Activated CD4-positive, CD25-positive, alpha-beta regulatory T cell treated with anti-CD3 and anti-CD28 coated beads, Interleukin-2, amount 50 U/mL, for 24 hours (primary cell): ENCODE results near the gene MEIKIN.

Experiments
- ATAC-seq, 2 donors: fragments of 150-1000 bp; cut with Tn5 transposase; one replicate each; pipeline ENCODE4 v1.10.0; 2021; ENCODE audit warnings: mild to moderate bottlenecking in 1 of 2, moderate library complexity in 1 of 2

MEIKIN gene, protein sequence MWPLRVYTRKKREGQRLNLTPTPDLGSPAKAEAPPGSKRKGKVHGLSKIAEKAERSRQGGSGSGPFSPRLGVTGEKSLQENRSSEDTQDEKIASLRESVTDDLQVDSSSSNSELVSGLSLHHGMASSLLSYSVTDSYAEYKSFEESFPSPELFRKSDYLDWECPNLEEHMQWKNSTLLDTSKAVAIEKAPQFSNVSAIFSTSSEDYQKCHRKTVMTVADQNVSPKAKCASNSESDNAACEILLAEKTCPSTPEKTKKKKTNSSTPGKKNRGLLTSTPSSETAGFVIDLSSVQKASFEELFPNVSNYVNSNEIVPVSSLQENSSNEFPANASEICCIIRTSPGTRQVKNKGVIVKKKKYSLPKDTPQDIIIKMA

DNA sequence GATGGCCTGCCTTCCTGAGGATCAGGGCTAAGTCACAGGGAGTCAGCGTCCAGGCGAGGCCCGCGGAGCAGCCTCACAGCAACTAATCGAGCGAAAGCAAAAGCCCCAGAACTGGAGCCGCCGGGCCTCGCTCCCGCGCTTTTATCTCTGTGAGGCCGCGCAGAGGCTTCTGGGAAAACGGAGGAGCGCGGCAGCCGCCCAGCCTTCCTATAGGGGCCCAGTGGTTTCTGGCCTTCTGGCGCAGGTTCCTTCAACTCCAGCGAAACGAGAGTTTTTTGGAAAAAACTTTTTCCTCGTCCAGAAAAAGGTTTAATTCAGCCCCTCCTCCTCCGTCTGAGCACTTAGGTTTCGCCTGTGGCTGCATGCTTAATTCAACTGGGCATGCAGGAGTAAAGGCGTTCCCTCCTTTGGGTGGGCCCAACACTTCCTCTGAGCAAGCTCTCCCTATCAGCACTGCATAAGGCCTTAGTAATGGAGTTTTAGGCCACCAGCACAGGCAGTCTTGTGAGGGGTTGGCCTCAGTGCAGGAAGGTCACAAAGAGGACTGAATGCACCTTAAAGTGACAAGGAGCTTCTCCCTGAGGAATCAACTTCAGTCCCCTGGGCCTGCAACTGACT is at the start of gene MEIKIN:
Gene MEIKIN (minus strand): TSS at position 113 of the 618 bp plus-strand sequence. CDS start 158 bp downstream, outside the sequence.
- no peak for ATAC-seq

DNA sequence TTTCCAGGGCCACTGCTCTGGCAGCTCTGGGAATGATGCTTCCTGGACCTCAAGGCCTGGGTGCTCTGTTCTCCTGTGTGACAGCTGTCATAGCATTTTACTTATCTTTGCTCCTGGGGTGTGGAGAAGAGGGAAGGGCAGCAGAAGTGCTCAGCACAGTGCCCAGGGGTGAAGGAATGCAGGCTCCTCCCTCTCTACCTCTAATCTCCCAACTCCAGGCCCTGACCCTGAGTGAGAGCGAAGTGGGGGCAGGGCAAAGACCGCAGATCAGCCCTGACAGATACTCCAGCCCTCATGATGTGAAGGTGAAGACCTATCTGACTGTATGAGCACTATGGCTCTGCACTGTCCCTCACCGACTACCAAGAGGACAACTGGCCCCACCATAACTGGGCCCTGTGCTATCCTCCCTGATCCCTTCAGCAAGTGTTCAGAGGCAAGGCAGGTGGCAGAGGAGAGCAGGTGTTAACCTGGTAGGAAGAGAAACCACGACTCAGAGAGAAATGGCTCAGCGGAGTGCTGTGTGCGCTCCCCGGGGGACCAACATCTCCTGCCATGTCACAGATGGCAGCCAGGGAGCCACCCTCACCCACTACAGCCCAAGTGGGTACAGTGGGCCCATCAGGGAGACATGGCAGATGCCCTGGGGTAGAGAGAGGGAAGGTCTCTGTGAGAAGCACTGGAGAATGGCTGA is 49.2 kb upstream of the MEIKIN start:
- no peak for ATAC-seq

DNA sequence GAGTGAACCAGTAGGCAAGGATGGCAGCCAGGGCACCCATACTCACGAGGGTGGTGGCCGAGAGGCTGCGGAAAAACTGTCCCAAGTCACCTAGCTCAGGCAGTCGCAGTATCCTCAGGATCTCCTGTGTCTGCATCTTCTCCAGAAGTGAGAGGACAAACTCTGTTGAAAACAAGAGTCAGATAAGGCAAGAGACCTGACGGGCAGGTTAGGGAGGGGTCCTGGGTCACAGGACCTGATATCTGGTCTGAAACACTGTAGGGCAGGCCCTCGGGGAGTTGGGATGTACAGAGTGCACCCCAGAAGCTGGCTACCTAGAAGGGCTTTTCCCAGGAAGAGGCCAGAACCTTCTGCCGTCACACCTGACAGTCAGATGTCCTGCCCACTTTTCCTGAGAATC is 48.6 kb upstream of the MEIKIN start:
- ATAC-seq: no peak

DNA sequence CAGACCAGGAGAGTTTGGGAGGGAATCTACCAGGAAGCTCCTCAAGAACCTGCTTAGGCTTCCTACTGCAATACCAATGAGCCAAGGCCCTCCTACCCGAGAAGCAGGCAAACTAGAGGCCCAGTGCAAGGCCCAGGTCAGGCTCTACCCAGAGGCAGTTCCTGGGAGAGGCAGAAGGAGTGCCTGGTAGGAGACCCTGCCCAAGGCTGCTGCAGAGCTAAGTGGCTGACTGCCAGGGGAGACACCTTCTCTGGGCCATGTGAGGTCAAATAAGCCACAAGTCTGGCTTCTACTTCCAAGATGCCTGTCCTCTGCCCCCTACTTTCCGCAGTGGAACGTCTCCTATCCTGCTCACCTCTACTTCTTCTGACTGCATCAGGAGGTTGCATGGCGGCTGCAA is 48.2 kb upstream of the MEIKIN start:
- ATAC-seq: no peak

DNA sequence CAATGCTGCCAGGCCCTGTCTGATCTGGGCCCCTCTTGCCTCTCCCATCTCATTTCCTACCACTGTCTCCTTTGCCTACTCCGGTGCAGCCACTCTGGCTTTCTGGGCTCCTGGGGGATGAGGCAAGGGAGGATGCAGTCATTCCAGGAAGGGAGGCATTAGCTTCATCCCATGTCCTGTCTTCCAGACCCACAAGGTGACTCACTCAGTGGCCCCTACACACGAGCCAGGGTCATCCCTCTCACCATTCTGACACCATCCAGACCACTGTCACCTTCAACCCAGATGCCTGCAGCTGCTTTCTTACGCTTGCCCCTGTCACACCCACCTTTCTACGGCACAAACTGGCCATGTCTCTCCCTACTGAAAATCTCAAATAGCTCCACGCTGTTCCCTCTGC is 46.9 kb upstream of the MEIKIN start:
- ATAC-seq: no peak

DNA sequence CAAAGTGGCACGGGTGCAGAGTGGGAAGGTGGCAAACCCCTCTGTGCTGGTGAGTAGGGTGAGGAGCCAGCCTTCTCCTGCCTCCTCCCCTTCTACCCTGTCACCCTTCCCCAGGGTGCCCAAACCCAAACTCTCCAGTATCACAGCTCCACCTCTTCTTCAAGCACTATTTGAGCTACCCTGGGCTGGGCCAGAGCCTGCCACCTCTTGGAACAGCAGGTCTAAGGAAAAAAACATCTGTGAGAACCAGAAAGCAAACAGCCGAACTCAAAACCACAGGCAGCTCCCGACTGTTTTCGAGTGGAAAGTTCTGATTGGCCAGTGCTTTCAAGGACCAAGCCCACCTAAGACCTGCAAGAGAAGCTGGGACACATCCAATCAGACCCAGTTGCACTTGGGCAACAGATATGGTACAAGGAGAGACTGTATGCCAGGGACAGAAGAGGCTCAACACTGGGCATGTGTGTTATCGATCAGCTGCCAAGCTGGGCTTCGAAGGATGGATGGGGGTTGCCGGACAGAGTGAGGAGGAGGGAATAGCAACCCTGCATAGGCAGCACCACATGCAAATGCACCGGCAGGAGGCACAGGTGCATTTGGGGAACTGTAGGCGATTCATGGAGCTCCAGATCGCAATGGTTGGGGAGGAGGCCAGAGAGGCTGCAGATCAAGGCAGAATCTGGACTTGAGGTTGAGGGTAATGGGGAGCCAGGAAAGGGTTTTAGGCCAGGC is 46.3 kb upstream of the MEIKIN start:
- ATAC-seq: no peak

DNA sequence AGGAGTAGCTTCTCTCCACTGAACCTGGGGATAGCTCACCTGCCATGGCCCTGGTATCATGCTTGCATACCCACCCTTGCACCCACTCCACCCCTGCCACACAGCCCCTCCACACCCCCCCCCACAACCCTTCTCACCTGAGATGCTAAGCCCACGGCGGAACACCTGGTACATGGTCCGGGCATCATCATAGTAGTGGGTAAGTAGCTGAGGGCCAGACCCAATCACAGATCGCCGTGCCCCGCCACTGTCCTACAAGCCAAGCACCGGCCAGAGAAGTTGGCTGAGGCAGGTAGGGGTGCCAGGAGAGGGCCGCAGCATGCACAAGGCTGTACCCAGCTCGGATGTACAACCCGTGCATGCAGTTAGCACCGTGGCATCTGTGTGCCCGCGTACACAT is 45.3 kb upstream of the MEIKIN start:
- ATAC-seq: no peak

DNA sequence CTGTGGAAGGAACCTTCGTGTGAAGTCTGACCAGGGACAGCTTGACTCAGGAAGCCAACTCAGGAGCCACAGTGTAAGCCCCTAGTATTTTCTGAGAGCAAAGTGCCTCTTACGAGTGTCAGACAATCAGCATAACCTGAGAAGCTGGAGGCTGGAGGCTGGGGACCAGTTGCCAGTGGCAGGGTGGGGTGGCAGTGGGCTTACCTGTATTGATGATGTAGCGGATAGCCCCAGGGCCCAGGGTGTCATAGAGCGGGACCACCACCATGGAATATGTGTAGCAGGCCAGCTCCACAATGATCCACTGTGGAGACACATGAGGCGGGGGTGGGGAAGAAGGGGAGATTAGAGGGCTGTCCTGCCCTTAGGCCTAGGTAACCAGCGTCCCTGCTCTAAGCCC is 43.1 kb upstream of the MEIKIN start:
- ATAC-seq: no peak

DNA sequence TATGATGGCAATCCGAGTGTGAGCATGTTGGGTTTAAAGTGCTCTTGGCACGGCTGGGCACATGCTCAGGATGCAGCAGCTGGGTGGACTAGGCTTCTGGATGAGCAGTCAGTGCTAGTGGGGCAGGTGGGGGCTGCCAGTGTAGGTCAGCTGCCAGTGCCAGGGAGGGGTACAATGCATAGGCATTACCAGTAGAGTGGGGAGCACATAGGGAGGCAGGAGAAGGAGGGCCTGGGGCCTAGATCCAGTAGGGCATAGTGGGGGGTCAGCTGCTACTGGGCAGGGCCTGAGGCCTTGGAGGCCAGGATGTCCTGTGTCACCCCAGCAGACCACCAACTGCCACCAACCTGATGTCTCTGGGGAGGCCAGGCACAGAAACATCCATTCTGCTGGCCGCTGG is 41.8 kb upstream of the MEIKIN start:
- no peak for ATAC-seq

DNA sequence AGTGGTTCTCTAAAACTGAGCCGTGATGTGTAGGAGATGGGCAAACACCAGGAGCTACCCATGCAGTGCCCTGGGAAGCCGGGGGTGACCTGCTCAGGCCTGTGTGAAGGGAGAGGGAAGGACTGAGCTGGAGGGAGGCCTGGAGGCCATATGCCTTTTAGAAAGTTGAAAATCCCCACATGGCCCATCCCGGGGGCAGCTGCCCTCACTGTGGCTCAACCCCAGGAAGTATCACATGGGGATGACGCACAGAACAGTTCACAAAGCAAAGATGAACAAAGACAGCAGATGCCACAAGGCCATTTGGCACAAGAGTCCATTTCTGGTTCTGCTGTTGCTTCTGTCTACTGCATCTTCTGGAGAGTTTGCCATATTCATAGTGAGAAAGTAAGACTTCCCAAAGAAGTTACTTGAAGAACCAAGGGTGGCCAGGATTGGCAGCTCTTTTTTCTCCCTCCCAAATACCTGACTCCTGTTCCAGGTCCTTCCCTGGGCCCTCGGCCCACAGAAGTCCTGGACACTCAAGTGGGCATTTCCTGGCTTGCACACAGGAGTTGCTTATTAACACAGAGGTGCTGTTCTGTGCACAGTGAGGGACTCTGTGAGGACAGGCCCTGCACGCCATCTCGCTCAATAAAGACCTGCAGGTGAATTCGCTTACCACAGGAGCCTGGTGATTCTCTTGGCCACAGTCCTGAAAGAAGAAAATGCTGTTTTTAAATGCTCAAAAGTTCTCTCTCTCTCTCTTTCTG is 40.9 kb upstream of the MEIKIN start:
- ATAC-seq: no peak

DNA sequence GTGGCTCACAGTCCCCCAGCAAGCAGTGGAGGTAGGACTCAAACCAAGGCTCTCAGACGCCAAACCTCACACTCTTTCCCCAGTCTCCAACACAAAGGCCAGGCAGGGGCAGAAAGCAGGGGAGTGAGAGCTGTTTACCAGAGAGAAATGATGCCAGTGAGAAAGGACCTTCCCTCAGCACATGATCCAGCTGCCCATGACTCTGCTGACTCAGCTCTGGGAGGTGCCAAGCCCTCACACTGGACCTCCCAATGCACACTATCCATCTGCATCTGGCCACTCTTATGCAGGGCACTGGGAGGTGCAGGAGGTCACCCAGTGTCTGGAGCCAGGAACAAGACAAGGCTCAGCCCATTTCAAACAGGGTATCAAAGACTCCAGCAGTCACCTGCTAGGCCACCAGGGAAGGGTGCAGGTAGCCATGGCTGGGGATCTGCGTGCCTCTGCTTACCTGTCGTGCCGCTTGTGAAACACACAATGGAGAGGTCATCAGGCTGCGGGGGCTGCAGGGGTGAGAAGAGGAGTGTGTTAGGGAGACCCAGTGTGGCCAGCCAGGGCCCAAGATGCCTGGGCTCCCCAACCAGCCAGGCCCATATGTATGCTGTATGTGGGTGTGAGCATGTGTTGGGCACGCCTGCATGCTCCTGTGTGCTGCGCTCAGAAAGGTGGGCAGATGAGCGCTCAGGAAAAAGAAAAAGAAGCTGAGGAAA is 39.6 kb upstream of the MEIKIN start:
- ATAC-seq: no peak

DNA sequence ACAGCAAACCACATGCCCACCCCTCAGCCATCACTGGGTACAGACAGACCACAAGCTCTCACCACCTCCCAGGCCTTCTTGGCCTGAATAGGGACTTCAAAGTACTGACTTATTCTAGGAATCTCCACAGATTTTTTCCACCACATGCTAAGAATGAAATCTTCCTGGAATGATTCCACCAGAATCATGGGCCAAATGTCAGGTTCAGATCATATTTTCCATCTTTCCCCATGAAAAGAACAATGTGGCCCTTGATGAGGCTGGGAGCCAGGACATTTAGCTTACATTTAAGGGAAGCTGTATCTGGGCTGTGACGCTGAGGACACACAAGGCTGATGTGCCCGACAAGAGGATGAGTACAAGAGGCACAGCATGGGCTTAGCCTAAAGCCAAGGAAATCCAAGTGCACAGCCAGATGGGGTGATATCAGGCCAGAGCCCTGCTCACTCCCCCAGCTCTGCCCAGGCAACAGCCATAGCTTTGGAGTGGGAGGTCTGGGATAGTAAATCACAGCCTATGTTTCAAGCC is 37.8 kb upstream of the MEIKIN start:
- no peak for ATAC-seq

DNA sequence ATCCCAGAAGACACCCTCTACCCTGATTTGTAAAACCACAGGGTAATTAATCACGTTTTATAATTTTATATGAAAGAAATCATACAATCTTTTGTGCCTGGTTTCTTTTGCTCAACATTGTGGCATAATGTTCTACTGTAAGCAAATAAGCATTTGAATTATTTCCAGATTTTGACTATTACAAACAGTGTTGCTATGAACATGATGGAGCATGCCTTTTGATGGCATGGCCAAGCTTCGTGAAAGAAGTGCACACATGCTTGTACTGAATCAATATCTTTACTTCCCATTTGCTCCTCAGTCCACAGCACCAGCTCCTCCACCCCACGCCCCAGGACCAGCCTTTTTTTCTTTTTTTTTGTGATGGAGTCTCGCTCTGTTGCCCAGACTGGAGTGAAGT is 36.1 kb upstream of the MEIKIN start:
- no peak for ATAC-seq

DNA sequence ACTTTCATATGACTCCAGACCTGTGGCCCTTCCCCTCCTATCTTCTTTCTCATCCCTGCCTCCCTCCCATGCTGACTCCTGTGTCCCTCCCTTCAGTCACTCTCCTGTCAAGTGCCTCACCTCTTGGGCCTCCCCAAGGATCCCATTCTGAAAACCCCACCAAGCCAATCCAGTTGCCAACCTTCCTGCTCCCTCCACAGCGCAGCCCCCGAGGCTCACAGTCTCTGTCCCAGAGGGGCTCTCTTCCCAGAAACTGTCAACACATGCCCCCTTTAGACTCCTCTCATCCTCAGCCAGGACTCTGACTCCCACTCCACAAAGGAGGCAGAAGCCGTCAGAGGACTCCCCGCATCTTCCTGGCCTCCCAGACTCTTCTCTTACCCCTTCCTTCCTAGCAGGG is 35.2 kb upstream of the MEIKIN start:
- no peak for ATAC-seq

DNA sequence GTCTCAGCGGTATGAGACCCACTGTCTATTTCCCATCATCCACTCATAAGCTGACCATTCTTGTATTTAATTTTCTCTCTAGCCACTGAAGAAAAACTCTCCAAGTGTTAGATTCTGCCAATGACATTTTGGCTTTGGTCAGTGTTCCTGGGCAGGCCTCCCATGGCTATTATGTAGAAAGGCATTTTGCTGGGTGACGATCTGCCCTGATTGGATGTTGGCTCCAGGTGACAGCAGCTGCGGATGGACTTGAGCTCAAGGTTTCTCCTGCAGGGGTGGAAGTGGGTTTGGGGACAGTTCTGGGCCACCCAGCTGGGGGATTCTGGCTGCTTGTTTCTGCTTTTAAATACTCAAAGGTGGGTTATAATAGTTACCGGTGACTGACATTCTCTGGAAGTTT is 34.4 kb upstream of the MEIKIN start:
- ATAC-seq: no peak

DNA sequence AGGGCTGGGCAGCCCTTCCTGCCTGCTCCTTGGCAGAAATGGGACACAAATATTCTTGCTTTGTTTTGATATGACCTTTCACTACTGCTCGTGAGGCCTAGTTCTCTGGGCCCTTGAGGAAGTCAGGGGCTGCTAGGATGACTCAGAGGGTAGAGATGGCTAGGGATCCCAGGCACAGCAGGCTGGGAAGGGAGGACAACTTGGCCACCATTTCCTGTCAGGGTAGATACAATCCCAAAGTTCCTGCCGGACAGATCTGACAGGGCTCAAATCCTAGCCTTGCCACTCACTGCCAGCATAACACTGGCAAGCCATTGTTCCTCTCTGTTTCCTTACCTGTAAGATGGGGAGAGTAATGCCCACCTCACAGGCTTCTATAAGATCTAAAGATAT is 31.7 kb upstream of the MEIKIN start:
- no peak for ATAC-seq

DNA sequence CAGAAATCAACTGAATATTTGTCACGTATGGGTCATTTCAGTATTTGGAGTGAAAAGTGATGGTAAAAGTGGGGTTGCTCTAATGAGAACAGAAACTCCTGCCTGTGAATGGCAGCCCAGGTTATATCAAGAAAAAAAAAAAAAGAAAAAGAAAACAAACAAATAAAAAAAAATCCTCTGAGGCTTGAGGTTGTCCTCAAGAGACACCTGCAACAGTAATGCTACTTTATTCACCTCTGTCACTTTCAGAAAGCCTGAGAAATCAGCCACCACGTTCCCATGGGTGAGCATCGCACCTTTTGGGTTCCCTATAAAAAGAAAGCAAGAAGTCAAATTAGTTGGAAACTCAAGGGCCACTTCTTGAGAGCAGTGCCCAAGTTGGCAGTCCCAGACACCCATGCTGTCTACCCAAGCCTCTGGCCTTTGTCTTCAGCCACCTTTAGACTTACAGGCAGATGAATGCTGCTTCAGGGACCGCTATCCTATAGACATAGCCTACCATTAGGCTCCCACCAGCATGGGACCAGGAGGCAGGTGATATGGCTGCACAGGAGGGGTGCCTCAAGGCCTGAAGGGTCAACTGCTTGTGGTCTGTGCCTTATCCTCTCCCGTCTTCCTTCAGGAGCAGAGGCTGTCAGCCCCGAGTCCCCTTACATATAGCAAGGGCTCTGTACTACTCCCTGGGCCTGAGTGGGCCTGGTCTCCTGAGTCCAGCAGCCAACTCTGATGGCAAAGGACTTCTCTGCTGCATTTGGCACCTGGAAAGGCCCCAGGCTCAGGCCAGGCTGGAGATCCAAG is 31.1 kb upstream of the MEIKIN start:
- ATAC-seq: no peak

DNA sequence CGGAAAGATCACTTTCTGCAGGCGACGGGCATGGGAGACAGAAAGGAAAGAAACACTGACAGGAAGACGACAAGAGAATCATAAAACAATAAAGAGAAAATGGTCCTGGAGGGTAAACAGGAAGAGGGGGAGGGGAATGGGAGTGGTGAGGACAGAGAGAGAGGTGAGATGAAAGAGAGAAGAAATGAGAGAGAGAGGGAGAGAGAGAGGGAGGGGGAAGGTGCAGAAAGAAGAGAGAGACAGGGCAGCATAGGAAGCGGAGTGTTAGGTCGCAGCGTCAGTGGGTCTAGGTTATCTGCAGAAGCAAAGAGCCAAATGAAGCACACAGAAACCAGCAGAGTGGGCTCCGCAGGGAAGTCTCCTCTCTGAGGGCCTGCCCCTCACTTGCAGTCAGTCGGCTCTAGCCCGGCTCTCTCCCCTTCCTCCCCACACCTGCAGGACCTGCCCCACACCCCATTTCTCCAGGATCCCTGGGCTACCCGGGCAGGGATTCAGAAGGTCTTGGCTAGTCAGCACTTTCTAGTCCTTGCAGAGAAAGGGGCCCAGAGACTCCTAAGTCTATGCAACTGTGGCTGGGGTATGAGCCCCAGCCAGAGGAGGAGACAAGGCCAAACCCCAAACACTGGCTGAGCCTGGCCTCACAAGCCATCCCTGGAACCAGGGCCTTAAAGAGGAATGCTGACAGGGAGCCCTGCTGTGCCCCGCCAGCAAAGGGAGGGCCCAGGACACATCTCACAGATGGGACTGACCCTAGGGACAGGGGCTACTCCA is 29.7 kb upstream of the MEIKIN start:
- ATAC-seq: peak in 1 of 2 donors; percentile 20

DNA sequence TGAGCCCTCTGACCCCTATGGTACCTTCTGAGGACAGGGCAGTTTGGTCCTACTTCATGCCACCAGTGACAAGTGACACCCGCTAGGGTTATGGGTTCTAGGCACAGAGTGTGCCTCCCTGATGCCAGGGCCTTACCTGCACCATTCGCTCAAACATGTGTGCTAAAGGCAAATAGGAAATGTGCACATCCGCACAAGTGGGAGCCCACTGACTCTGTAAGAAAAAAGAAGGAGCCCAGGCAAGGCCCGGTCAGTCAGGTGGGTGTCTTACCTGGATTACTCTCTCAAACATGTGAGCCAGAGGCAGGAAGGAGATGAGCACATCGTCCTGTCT is 29.1 kb upstream of the MEIKIN start:
- peak in 1 of 2 donors; percentile 18 for ATAC-seq

DNA sequence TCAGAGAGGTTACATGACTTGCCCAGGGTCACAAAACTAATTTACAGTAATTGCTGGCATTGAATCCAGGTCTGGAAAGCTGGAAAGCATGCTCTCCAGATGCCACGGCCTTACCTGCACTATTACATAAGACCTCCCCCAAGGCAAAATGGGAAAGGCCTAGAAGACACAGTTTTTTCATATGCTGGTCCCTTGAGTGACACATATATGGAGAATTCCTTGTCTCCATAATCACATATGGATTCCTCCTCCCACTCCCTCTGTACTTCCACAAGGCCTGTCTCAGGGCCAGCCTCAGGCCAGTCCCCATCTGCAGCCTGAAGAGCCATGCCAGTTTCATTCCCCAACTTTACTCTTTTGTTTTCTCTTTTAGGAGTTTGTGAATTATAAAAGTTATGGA is 28.6 kb upstream of the MEIKIN start:
- no peak for ATAC-seq
